ENCODE results near the gene METAP1.

Gene METAP1

DNA sequence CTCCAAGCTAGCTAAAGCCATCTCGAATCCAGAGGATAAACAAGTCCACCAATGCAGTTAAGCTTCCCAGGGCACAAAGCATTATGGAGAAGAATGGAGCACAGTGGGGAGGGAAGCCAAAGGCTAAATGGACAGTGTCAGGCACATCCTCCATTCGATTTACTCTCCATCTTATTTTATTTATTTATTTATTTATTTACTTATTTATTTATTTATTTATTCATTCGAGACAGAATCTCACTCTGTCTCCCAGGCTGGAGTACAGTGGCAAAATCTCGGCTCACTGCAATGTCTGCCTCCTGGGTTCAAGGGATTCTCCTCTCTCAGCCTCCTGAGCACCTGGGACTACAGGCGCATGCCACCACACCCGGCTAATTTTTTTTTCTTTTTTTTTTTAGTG is 40.3 kb upstream of the METAP1 start:
- H3K4me2 ChIP-seq (ENCODE audit: low read length), result no peak overlapping the region
- no peak overlapping the region for H2AFZ ChIP-seq (ENCODE audit: insufficient read depth, low read length, poor library complexity)
- H3K9ac ChIP-seq (ENCODE audit: low read length), result no peak overlapping the region
- no peaks in the 10 kb centered on the region for H3K27me3 ChIP-seq (ENCODE audit: insufficient read depth, low read length)
- peaks cover 0 to 1% of the 10 kb centered on the region in 2 experiments for H3K4me1 ChIP-seq (ENCODE audit: control insufficient read depth in 1 of 2, insufficient read depth in 2 of 2, low read length in 2 of 2)
- H4K91ac ChIP-seq (ENCODE audit: low read depth, low read length), result no peak overlapping the region
- no peaks in the 10 kb centered on the region for H3K9me3 ChIP-seq (ENCODE audit: insufficient read depth, low read depth, low read length)
- no peak overlapping the region for H4K12ac ChIP-seq (ENCODE audit: low read depth, low read length)
- no peaks in the 10 kb centered on the region for H3K79me1 ChIP-seq (ENCODE audit: low read length)
- H2AK5ac ChIP-seq (ENCODE audit: low read length), result no peak overlapping the region
- no peak overlapping the region for H2BK120ac ChIP-seq (ENCODE audit: insufficient read depth, low read length, poor library complexity)
- H3K18ac ChIP-seq (ENCODE audit: low read length), result no peak overlapping the region
- H2BK5ac ChIP-seq (ENCODE audit: low read depth, low read length, poor library complexity), result no peak overlapping the region
- no peak overlapping the region for H3K27ac ChIP-seq (ENCODE audit: low read depth, low read length)
- no peaks in the 10 kb centered on the region for H3K79me2 ChIP-seq (ENCODE audit: control insufficient read depth, insufficient read depth, low read length, poor library complexity)
- H3K14ac ChIP-seq (ENCODE audit: low read length), result no peak overlapping the region
- H3K4me3 ChIP-seq (ENCODE audit: low read depth, low read length), result no peak overlapping the region
- H3K23ac ChIP-seq (ENCODE audit: low read length), result no peak overlapping the region
- no peak for DNase-seq
- no peak overlapping the region for H4K8ac ChIP-seq (ENCODE audit: low read depth, low read length)
- no CpG with 5 or more reads among the region's 6 CpGs for WGBS (ENCODE audit: extremely low coverage, insufficient coverage, insufficient read length)
- no peak overlapping the region for H2BK12ac ChIP-seq (ENCODE audit: low read length)
- H3K36me3 ChIP-seq (ENCODE audit: control insufficient read depth in 1 of 2, insufficient read depth in 2 of 2, low read length in 2 of 2), result no peaks in the 10 kb centered on the region
- no peak overlapping the region for H3K4ac ChIP-seq (ENCODE audit: low read depth, low read length)

- Histone ChIP-seq H4K91ac (ENCODE audit: low read depth, low read length) (no peak overlapping the region), H3K4me2 (ENCODE audit: low read length) (no peak overlapping the region), H3K18ac (ENCODE audit: low read length) (no peak overlapping the region), H3K4me3 (ENCODE audit: low read depth, low read length) (no peak overlapping the region), H3K4me1 (ENCODE audit: control insufficient read depth in 1 of 2, insufficient read depth in 2 of 2, low read length in 2 of 2) (no peaks in the 10 kb centered on the region), H4K12ac (ENCODE audit: low read depth, low read length) (no peak overlapping the region), H3K79me2 (ENCODE audit: control insufficient read depth, insufficient read depth, low read length, poor library complexity) (no peaks in the 10 kb centered on the region), H3K9ac (ENCODE audit: low read length) (no peak overlapping the region), H3K9me3 (ENCODE audit: insufficient read depth, low read depth, low read length) (no peaks in the 10 kb centered on the region), H4K8ac (ENCODE audit: low read depth, low read length) (no peak overlapping the region), H2AFZ (ENCODE audit: insufficient read depth, low read length, poor library complexity) (no peak overlapping the region), H3K4ac (ENCODE audit: low read depth, low read length) (no peak overlapping the region), H2AK5ac (ENCODE audit: low read length) (no peak overlapping the region), H3K79me1 (ENCODE audit: low read length) (no peaks in the 10 kb centered on the region), H3K27ac (ENCODE audit: low read depth, low read length) (no peak overlapping the region), H3K27me3 (ENCODE audit: insufficient read depth, low read length) (no peaks in the 10 kb centered on the region), H2BK5ac (ENCODE audit: low read depth, low read length, poor library complexity) (no peak overlapping the region), H2BK120ac (ENCODE audit: insufficient read depth, low read length, poor library complexity) (no peak overlapping the region), H2BK12ac (ENCODE audit: low read length) (no peak overlapping the region), H3K14ac (ENCODE audit: low read length) (no peak overlapping the region), H3K36me3 (ENCODE audit: control insufficient read depth in 1 of 2, insufficient read depth in 2 of 2, low read length in 2 of 2) (no peaks in the 10 kb centered on the region), H3K23ac (ENCODE audit: low read length) (no peak overlapping the region)
- no peak for DNase-seq
- no CpG with 5 or more reads among the region's 2 CpGs for WGBS (ENCODE audit: extremely low coverage, insufficient coverage, insufficient read length)
Observed at GRCh38 chr4:98958065-98958464, 37.5 kb upstream of the METAP1 start.

GRCh38 chr4:98959411-98959810 is 36.1 kb upstream of the METAP1 start:
- Histone ChIP-seq H3K14ac (ENCODE audit: low read length) (no peak overlapping the region), H3K4me3 (ENCODE audit: low read depth, low read length) (no peak overlapping the region), H2BK5ac (ENCODE audit: low read depth, low read length, poor library complexity) (no peak overlapping the region), H2BK120ac (ENCODE audit: insufficient read depth, low read length, poor library complexity) (no peak overlapping the region), H3K9ac (ENCODE audit: low read length) (no peak overlapping the region), H3K23ac (ENCODE audit: low read length) (no peak overlapping the region), H4K91ac (ENCODE audit: low read depth, low read length) (no peak overlapping the region), H3K79me1 (ENCODE audit: low read length) (no peaks in the 10 kb centered on the region), H3K36me3 (ENCODE audit: control insufficient read depth in 1 of 2, insufficient read depth in 2 of 2, low read length in 2 of 2) (no peaks in the 10 kb centered on the region), H4K8ac (ENCODE audit: low read depth, low read length) (no peak overlapping the region), H3K9me3 (ENCODE audit: insufficient read depth, low read depth, low read length) (no peaks in the 10 kb centered on the region), H3K4me1 (ENCODE audit: control insufficient read depth in 1 of 2, insufficient read depth in 2 of 2, low read length in 2 of 2) (peaks cover 0 to 3% of the 10 kb centered on the region in 2 experiments), H2BK12ac (ENCODE audit: low read length) (no peak overlapping the region), H2AFZ (ENCODE audit: insufficient read depth, low read length, poor library complexity) (no peak overlapping the region), H3K27ac (ENCODE audit: low read depth, low read length) (no peak overlapping the region), H3K18ac (ENCODE audit: low read length) (no peak overlapping the region), H3K79me2 (ENCODE audit: control insufficient read depth, insufficient read depth, low read length, poor library complexity) (no peaks in the 10 kb centered on the region), H3K4me2 (ENCODE audit: low read length) (no peak overlapping the region), H2AK5ac (ENCODE audit: low read length) (no peak overlapping the region), H4K12ac (ENCODE audit: low read depth, low read length) (no peak overlapping the region), H3K27me3 (ENCODE audit: insufficient read depth, low read length) (no peaks in the 10 kb centered on the region), H3K4ac (ENCODE audit: low read depth, low read length) (no peak overlapping the region)
- DNase-seq, result no peak
- WGBS (ENCODE audit: extremely low coverage, insufficient coverage, insufficient read length), result no CpG with 5 or more reads among the region's 2 CpGs

DNA sequence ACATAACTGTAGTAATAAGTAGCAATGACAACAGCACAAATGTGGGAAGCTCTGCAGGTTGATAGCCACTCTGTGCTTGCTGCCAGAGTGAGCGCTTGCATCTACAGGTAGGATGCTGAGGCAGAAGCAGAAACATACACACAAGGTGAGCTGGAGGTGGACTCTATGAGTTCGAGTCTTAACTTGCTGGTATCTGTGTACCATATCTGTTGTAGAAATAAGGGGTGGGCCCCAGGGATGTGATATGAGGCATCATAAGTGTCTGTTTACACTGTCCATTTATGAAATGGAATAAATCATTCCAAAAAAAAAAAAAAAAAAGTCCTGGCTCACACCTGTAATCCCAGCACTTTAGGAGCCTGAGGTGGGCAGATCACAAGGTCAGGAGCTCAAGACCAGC is 33.8 kb upstream of the METAP1 start:
- no peak overlapping the region for H3K9ac ChIP-seq (ENCODE audit: low read length)

More for the DNA sequence above, 33.8 kb upstream of the METAP1 start:
- no peak overlapping the region for H3K4ac ChIP-seq (ENCODE audit: low read depth, low read length)
- no peak overlapping the region for H3K27ac ChIP-seq (ENCODE audit: low read depth, low read length)
- no peak overlapping the region for H2AK5ac ChIP-seq (ENCODE audit: low read length)
- H4K91ac ChIP-seq (ENCODE audit: low read depth, low read length), result no peak overlapping the region
- no peaks in the 10 kb centered on the region for H3K79me2 ChIP-seq (ENCODE audit: control insufficient read depth, insufficient read depth, low read length, poor library complexity)
- no CpG with 5 or more reads among the region's 2 CpGs for WGBS (ENCODE audit: extremely low coverage, insufficient coverage, insufficient read length)
- no peak overlapping the region for H3K4me3 ChIP-seq (ENCODE audit: low read depth, low read length)
- H3K79me1 ChIP-seq (ENCODE audit: low read length), result no peaks in the 10 kb centered on the region
- H2BK120ac ChIP-seq (ENCODE audit: insufficient read depth, low read length, poor library complexity), result no peak overlapping the region
- H2BK5ac ChIP-seq (ENCODE audit: low read depth, low read length, poor library complexity), result no peak overlapping the region
- H4K12ac ChIP-seq (ENCODE audit: low read depth, low read length), result no peak overlapping the region
- H3K4me1 ChIP-seq (ENCODE audit: control insufficient read depth in 1 of 2, insufficient read depth in 2 of 2, low read length in 2 of 2), result peaks cover 0 to 3% of the 10 kb centered on the region in 2 experiments
- H3K36me3 ChIP-seq (ENCODE audit: control insufficient read depth in 1 of 2, insufficient read depth in 2 of 2, low read length in 2 of 2), result no peaks in the 10 kb centered on the region
- no peak for DNase-seq
- H2BK12ac ChIP-seq (ENCODE audit: low read length), result no peak overlapping the region
- H4K8ac ChIP-seq (ENCODE audit: low read depth, low read length), result no peak overlapping the region
- H3K9me3 ChIP-seq (ENCODE audit: insufficient read depth, low read depth, low read length), result no peaks in the 10 kb centered on the region
- H3K18ac ChIP-seq (ENCODE audit: low read length), result no peak overlapping the region
- H3K27me3 ChIP-seq (ENCODE audit: insufficient read depth, low read length), result no peaks in the 10 kb centered on the region
- no peak overlapping the region for H2AFZ ChIP-seq (ENCODE audit: insufficient read depth, low read length, poor library complexity)
- no peak overlapping the region for H3K4me2 ChIP-seq (ENCODE audit: low read length)
- no peak overlapping the region for H3K23ac ChIP-seq (ENCODE audit: low read length)
- H3K14ac ChIP-seq (ENCODE audit: low read length), result no peak overlapping the region
